HL-60/S4 treated with phorbol 12-myristate 13-acetate at 8.2 ng/mL for 4 days and 3 days (cell line): Measurements from ENCODE around the gene DIP2B.

Source experiments
- in situ Hi-C: fragments of 300-500 bp; cut with MboI; formaldehyde crosslinking; loops from 2 replicates; pipeline ENCODE4 v1.15.0; 2022; ENCODE audit warnings: low sequenced_read_pairs

Gene DIP2B

DNA sequence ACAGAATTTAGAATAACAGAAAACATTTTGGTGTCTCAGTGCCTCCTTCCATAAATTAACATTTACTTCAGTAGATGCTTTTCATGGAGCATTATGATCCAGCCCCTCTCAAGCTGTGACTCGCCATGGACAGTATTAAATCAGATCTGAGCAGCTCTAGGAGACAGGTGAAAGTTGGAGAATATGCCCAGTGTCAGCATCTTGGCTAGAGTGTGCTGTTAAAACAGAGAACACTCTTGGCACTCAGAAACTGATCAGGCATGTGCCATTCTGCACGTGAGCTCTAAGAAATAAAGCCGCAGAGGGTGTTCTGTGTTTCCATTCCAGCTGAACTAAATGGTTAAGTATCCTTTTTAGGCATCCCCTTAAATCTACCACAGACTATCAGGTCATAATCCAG, 68.0 kb downstream of the DIP2B start:
- in situ Hi-C loops = no loop called here

DNA sequence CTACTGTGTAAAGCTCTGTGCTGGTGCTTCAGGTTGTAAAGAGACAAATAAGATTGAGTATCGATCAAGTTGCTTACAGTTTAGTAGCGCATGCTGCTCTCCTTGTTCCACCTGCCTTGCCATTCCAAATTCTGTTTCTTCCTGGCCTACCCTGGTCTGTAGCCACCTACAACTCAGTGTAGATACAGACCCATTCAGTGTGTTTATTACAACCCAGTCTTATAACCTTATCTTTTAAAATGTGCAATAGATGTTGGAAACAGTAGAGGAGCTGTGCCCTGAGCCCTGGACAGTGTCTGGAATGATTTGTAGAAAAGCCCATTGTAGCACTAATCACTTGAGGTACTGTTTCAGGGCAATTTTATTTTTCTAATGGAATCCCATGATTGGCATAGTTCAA, 68.5 kb downstream of the DIP2B start:
- in situ Hi-C loops = no loop called here

DNA sequence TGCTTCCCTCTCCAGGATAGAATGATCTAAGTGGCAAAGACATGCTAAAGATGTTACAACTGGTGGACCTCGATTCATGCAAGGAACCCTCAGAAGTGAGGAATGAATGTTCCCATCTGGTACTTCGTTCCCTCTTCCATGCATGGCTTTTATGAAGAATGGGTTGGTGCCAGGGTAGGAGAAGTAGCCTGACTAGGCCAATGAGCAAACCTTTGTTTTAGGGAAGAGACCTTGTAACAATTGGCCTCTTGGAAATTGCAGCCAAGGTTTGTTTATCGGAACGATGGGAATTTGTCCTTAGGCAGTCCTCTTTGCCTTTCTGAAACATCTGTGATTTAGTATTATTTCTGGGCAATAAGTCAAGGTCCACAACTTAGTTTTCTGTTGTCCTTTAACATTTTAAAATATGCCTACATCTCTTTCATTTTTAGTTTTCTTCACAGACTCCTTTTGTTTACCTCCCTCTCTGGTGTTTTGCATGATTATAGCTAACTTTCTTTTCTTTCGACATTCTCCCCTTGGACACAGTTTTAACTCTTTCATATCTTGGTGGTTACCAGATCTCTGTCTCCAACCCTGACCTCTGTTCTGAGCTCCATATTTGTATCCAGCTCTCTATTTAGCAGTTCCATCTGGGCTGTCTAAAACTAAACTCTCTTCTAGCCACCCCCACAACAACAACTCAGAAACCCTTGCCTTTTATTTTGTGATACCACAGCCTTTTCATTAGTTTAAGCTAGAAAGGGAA, 70.0 kb downstream of the DIP2B start:
- in situ Hi-C loops = no loop called here

DNA sequence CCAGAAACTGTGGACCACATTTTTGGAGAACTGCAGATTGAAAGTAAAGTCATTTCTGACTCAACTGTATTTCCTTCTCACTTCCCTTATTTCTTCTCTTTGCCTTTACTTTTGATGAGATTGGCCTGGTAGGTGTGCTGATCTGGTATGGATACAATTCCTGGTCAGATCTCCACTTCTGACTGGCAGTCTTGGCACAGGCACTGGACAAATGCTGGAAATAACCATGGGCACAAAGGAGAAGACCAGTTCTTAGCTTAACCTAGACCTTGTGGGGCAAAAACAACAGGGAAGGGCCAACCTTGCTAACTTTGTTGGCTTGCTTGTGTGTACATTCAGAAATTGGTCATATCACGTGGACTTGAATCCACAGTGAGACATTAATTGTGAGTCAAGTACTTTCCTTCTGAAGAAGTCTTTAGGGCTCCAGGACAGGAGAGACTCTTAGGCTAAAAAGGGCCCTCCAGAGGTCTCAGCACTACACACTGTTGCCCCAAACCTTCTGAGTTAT, 75.0 kb downstream of the DIP2B start:
- in situ Hi-C loops = no loop called here

DNA sequence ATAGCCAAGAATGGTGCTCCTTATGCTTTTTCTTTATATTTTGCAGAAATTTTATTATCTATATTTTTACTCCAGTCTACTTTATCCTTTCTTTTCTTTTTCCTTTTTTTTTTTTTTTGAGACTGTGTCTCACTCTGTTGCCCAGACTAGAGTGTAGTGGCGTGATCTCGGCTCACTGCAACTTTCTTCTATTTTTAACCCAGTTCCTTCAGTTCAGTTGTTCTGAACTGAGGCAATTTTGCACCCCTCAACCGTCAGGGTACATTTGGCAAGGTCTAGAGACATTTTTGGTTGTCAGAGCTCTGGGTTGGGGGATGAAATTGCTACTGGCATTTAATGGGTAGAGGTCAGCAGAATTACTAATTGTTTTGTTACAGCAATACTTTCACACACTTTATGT, 75.7 kb downstream of the DIP2B start:
- in situ Hi-C loops = no loop called here

DNA sequence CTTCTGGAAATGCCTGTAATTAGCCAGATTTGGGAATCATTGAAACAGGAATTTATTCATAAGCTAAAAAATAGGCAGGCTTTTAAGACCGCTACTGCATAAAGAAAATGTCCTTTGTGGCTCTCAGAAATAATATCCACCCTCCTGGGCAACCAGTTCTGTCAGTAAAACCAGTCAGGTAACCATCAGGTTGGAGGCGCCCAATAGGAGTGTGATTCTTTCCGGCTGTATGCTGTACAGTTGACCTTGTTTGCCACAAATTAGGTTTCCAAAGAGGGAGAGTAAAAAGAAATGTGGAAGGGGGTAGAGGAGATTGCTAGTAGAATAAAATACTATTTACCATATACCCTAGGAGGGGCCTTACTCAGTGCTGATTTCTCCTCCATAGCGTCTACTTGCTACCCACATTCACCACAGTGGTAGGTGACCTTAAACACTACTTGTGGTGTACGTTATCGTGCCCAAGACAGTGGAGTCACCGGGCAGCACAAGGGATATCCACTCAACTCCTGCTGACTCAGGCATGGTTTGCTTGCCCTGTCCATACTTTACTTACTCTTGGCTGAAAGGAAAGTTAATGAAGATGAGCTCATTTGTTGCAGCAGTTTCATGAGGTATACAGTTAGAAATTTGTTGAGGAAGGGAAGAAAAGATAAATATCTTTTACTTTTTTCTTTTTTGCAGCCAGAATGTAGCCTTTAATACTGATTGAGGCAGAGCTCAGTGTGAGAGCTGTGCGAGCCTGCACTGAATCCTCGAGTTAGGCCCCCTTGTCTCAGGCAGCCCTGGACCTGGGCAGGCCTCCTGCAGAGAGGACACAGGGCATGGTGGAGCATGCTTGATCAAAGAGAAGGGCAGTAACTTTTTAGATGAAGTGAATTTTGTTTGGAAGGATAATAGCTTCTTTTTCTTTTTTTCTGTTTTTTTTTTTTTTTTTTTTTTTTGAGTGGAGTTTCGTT, 76.7 kb downstream of the DIP2B start:
- in situ Hi-C loops = no loop called here

DNA sequence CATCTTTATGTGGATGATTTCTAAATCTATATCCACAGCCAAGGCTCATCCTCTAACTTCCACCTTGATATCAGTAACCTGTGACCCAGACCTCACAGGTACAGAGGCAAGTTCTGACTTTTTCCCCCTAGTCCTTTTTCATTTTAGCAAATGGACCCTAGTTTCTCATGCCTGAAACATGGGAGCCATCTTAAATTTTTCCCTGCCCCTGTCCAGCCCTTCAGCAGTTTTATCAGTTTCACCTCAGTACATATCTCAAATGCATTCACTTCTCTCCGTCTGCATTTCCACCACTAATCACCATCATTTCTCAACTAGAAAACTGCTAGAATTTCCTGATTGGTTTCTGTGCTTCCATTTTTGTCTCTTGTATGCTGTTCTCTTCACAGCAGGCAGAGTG, 79.3 kb downstream of the DIP2B start:
- in situ Hi-C loops = no loop called here

DNA sequence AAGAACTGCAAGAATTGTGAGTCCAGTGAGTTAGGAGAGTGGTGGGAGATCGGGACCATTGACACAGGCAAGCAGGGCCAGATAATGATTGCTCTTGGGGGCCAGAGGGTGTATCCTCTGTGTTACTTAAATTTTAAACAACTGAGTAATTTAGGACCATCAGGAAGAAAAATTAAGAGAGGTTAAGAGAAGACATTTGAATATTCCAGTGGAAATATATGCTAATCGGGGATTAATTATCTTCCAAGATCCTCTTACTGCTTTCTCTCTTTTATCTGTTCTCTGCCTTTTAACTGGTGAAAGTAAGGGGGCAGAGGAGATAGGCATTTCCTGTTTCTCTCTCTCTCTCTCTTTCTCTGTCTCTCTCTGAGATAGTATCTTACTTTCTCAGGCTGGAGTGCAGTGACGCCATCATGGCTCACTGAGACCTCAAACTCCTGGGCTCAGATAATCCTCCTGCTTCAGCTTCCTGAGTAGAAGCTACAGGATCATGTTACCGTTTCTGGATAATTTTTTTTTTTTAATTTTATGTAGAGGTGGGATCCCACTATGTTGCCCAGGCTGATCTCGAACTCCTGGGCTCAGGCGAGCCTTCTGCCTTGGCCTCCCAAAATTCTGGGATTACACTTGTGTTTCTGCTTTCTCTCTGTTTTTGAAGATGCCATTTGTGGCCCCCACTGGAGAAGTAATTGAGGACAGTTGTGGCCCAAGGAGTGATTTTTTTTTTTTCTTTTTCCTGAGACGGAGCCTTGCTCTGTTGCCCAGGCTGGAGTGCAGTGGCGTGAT, 85.1 kb downstream of the DIP2B start:
- in situ Hi-C loops = no loop called here

DNA sequence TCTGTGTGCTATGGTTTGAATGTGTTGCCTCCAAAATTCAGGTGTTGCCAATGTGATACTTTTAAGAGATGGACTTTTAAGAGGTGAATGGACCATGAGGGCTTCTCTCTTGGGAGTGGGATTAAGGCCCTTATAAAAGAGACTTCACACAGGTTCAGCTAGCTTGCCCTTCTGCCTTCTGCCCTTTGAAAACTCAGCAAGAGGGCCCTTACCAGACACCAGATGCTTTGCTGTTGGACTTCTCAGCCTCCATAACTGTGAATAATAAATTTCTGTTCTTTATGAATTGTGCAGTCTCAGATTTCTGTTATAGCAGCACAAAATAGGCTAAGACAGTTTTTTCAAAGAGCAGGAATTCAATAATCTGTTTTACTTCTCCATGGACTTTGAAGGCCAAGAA, 86.1 kb downstream of the DIP2B start:
- in situ Hi-C loops = no loop called here

DNA sequence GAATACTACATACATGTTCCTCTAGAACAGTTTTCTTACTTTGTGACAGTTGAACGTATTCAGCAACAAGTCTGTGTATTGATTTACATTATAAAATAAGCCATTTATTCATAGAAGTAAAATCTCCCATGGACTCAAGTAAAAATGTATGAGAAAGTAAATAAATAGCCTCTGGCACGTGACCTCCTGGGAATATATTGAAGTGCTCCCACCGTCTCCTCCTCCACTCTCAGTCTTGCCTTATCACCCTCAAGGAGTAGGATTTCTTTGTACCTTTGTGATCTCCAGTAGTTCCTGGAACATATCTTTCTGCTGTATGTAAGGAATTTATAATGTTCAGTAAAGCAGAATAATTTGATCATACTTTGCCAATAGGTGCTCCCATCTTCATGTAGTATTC, 90.9 kb downstream of the DIP2B start:
- in situ Hi-C loops = no loop called here

DNA sequence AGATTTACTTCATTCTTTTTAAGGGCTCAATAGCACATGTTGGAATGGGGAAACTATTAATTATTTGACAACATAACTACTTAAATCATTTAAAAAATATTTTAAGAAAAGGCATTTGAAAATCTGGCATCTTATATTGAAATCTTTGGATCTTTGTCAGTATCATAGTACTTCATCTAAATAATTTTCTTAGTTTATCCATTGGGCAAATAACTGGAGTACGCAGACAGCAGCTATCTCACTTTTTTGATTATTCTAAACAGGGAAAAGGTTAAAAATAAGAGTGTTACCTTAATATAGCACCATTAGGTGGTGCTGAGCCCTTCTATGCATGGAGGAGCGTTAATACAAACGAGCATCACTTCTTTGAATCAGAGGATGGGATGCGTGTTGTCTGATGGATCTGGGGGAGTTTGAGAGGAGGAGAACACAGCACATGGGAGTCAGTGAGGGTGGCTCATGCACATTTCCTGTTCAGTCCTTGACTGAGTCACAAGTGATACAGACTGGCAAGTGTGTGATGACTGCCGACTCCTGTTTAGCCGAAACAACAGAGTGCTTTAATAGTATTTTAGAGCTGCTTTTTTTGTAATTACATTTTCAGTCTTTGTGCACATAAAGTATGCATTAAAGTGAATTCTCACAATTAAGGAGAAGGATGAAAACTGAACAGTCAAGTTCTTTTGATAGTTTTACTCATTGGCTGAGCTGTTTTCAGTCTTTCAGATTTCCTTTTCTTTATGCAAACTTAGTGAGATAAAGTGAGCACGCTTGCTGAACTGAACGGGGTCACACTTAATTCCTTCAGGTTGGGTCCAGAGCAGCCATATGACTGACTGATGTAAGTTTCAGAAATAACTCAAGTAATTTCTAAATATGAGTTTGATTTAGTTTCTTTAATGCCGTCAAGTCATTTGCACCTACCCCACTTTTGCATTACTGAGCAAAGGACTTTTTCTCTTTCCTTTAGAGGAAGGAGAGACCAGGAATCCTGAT, 92.7 kb downstream of the DIP2B start:
- in situ Hi-C loops = no loop called here

DNA sequence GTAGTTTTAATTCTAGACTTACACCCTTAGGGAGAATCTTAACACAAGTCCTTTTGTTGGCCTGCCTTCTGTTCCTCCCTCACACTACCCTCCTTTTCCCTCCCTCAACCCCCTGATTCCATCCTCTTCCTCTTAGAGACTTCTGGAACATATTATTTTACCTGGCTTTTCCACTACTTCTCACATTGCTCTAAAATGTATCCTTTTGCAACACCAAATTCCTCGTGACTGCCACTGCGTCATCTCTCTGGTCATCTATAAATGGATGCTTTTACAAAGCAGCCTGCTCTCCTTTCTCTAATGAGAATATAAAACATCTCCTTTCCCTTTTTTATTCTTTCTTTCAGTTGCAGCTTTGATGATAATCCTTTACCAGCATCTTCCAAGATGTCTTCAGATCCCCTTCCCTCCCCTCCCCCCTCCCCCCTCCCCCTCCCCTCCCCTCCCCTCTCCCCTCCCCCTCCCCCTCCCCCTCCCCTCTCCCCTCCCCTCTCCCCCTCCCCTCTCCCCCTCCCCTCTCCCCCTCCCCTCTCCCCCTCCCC, 93.6 kb downstream of the DIP2B start:
- in situ Hi-C loops = no loop called here

DNA sequence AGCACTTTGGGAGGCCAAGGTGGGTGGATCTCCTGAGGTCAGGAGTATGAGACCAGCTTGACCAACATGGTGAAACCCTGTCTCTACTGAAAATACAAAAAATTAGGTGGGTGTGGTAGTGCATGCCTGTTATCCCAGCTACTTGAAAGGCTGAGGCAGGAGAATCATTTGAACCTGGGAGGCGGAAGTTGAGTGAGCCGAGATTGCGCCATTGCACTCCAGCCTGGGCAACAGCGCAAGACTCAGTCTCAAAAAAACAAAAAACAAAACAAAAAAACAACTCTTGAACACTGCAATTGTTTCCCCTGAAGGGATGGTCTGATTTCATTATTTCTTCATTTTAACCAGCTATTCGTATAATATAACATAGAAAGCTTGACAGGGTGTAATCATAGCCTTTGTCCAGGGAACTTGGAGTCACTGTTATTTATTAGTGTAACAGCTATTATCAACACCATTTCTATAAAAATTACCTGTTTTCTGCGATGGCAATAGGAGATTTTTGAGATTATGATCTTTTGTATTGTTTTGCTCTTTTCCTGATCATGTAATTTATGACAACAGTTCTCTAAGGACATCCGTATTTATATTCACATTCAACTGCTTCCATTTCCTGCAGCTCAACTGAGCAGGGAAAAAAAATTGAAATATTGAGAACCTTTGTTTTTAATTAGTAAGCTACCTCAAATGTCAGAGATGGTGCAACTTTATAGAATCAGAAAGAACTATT, 94.7 kb downstream of the DIP2B start:
- in situ Hi-C loops = no loop called here

DNA sequence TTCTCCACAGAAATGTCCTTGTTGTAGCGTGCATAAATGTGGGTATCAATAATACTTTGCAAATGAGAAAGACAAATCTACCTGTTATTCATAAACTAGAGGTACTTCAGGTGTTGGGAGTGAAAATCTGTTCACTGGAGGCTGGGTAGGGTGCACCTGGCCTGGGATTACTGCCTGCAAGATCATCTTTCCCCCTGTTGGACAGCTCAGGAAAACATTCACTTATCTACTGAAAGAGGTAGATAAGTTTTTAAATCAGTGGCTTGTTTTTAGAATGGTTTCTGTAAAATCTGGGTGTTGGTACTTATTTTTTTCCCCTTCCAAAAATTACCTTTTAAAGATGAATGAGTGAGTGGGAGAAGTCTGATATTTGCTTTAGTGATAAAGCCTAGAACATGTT, 95.6 kb downstream of the DIP2B start:
- in situ Hi-C loops = no loop called here

DNA sequence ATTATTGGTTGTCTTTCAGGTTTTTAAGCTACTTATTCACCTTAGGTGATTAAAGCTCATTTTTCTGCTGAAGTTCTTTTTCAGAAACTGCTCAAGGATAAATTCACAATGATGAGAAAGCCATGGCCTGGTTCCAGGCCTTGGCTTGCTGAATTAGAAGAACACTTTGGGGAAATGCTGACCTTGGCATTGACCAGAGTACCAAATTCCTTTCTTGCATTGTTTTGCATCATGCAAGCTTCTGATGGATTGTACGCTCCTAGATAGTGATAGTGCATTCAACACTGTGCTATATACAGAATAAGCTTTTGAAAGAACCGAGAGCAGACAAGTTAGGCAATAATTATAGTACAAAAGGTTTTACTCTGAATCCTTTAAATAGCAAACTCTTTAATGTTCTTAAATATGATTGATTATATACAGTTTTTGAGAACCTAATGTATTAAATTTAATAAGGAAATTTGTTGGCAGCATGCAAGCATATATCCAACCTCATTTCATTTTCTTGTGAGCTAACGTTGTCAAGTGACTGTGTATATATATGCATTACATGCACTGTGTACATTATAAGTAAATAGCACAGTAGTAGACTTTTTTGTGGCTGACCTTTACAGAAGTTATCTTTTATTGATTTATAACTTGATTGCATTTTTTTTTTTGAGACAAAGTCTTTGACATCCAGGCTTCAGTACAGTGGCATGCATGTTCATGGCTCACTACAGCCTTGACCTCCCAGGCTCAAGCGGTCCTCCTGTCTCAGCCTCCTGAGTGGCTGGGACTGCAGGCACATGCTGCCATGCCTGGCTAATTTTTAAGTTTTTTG, 99.2 kb downstream of the DIP2B start:
- in situ Hi-C loops = no loop called here

DNA sequence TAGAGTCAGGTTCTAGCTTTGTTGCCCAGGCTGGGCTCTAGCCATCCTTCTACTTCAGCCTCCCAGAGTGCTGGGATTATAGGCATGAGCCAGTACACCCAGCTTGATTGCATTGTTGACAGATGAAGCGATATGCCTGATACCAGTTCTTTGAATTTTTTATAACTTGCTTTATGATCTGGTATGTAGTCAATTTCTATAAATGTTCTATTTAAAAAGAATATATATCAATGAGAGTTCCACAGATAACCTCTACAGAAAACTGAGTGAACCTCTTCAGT, 99.8 kb downstream of the DIP2B start:
- in situ Hi-C loops = no loop called here

DNA sequence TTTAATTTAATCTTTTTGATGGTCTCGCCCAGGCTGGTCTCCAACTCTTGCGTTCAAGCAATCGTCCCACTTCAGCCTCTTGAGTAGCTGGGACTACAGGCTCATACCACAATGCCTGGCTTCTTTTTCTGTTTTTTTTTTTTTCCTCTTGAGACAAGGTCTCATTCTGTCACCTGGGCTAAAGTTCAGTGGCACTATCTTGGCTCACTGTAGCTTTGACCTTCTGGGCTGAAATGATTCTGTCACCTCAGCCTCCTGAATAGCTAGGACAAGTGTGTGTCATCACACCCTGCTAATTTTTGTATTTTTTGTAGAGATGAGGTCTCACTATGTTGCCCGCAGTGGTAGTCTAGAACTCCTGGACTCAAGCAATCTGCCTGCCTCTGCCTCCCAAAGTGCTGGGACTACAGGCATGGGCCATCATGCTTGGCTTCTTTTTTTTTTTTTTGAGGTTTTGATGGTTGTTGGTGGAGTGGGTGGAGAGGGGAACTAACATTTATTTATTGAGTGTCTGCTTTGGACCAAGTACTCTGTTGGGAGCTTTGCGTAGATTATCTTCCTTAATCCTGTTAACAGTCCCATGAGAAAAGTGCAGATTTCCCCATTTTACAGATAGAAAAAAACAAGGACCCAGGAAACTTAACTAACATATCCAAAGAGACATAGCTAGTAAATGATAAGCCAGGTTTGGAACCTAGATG, 102.0 kb downstream of the DIP2B start:
- in situ Hi-C loops = no loop called here
